IgD-negative memory B cell (primary cell): ENCODE measurements around the gene RSPRY1. TPM values are rescaled to one million over a fixed set of nuclear protein-coding genes. Genes with fewer than 3 reads are reported as not detected.
A peak's percentile ranks its signal among the peaks of the same experiment; 100 is the strongest.
"Not testable (repeated sequence)": the region's sequence is repeated elsewhere in the genome, so short reads cannot be mapped to it uniquely, and the experiment has no call there.

Experiments used
- H3K27ac Mint-ChIP-seq, 3 donors: one replicate each; pipeline ENCODE4 v1.8.0; 2020 to 2022; ENCODE audit warnings: mild to moderate bottlenecking in 3 of 3, mixed read lengths in 3 of 3, moderate library complexity in 1 of 3
- H3K27me3 Mint-ChIP-seq: one replicate; pipeline ENCODE4 v1.8.0; 2021; ENCODE audit warnings: mixed read lengths
- H3K36me3 Mint-ChIP-seq: one replicate; pipeline ENCODE4 v1.8.0; 2020; ENCODE audit warnings: mild to moderate bottlenecking, mixed read lengths
- H3K4me1 Mint-ChIP-seq, 3 donors: one replicate each; pipeline ENCODE4 v1.8.0; 2020 to 2022; ENCODE audit warnings: mixed read lengths in 3 of 3, mild to moderate bottlenecking in 1 of 3
- H3K4me3 Mint-ChIP-seq, 4 donors: one replicate each; pipeline ENCODE4 v1.8.0; 2020 to 2022; ENCODE audit warnings: mild to moderate bottlenecking in 4 of 4, mixed read lengths in 4 of 4, moderate library complexity in 3 of 4
- H3K9me3 Mint-ChIP-seq, 3 donors: one replicate each; pipeline ENCODE4 v1.8.0; 2020 to 2021; ENCODE audit warnings: mixed read lengths in 3 of 3, mild to moderate bottlenecking in 1 of 3
- polyA plus RNA-seq: library from polyadenylated mRNA; unstranded; fragments of 300-500 nt; fragmentation: Illumina TruSeq; gene quantifications from one replicate; pipeline ENCODE4 v1.2.3, GENCODE V29; 2021

RSPRY1 gene
- polyA plus RNA-seq, 1 donor from 2014 or later = 38.2 TPM

- not testable (repeated sequence) for H3K27me3 Mint-ChIP-seq, H3K9me3 Mint-ChIP-seq, H3K36me3 Mint-ChIP-seq
- Mint-ChIP-seq H3K4me1 (peaks cover 21 to 41% (median 36%) of the 10 kb centered on the region in 3 donors), H3K4me3 (peak overlapping the region in 3 of 4 donors; percentile 89 to 98 (median 93)), H3K27ac (peak overlapping the region in 2 of 3 donors; percentile 76 to 87)
These were observed 2.0 kb downstream of the RSPRY1 start for GRCh38 chr16:57187902-57188710.

GRCh38 chr16:57188711-57189002 lies 2.5 kb downstream of the RSPRY1 start:
- Mint-ChIP-seq H3K4me1 (peaks cover 21 to 42% (median 39%) of the 10 kb centered on the region in 3 donors), H3K27ac (no peak overlapping the region), H3K4me3 (peak overlapping the region in 1 of 4 donors; percentile 93), H3K27me3 (peaks cover 2% of the 10 kb centered on the region), H3K36me3 (peaks cover 2% of the 10 kb centered on the region), H3K9me3 (no peaks in the 10 kb centered on the region)

- not testable (repeated sequence) for H3K27me3 Mint-ChIP-seq, H3K36me3 Mint-ChIP-seq, H3K27ac Mint-ChIP-seq, H3K9me3 Mint-ChIP-seq
- Mint-ChIP-seq H3K4me1 (peaks cover 16 to 42% (median 39%) of the 10 kb centered on the region in 3 donors), H3K4me3 (peak overlapping the region in 1 of 4 donors; percentile 30)
These were observed 3.4 kb downstream of the RSPRY1 start for GRCh38 chr16:57189527-57189926.

- peaks cover 2% of the 10 kb centered on the region for H3K27me3 Mint-ChIP-seq
- peak overlapping the region in 2 of 4 donors; percentile 30 to 41 for H3K4me3 Mint-ChIP-seq
- H3K36me3 Mint-ChIP-seq = peaks cover 2% of the 10 kb centered on the region
- peaks cover 13 to 42% (median 35%) of the 10 kb centered on the region in 3 donors for H3K4me1 Mint-ChIP-seq
- H3K9me3 Mint-ChIP-seq = no peaks in the 10 kb centered on the region
- H3K27ac Mint-ChIP-seq = no peak overlapping the region
These were observed 4.0 kb downstream of the RSPRY1 start for GRCh38 chr16:57190136-57190535.

- no peak overlapping the region for H3K27ac Mint-ChIP-seq
- H3K4me3 Mint-ChIP-seq = peak overlapping the region in 1 of 4 donors; percentile 47
- H3K9me3 Mint-ChIP-seq = no peaks in the 10 kb centered on the region
- H3K36me3 Mint-ChIP-seq = peaks cover 2% of the 10 kb centered on the region
- H3K27me3 Mint-ChIP-seq = no peaks in the 10 kb centered on the region
- peaks cover 11 to 40% (median 33%) of the 10 kb centered on the region in 3 donors for H3K4me1 Mint-ChIP-seq
These were observed 5.0 kb downstream of the RSPRY1 start for GRCh38 chr16:57191056-57191571.

DNA sequence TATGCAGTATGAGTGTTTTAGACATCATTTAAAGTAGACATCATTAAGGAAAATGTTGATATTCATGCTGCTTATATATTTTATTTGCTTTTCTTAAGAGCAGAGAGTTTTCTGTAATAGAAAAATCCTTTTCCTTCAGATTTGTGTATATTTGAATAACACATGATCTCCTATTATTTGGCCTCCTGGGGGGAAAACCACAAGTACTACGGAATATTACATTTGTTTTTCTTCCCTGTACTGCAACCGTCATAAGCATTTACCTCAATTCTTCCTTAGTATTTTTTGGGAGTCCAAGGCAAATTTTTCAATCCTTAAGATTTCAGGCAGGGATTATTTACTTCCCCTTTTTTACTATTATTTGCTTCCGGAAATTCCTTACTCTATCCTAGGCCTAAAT lies 6.0 kb downstream of the RSPRY1 start:
- Mint-ChIP-seq H3K27ac (no peak overlapping the region), H3K36me3 (peaks cover 2% of the 10 kb centered on the region), H3K27me3 (no peaks in the 10 kb centered on the region), H3K4me3 (no peak overlapping the region), H3K4me1 (peaks cover 13 to 42% (median 32%) of the 10 kb centered on the region in 3 donors), H3K9me3 (no peaks in the 10 kb centered on the region)

GRCh38 chr16:57192720-57193486 lies 6.8 kb downstream of the RSPRY1 start:
- H3K9me3 Mint-ChIP-seq = no peaks in the 10 kb centered on the region
- H3K4me1 Mint-ChIP-seq = peaks cover 12 to 34% (median 25%) of the 10 kb centered on the region in 3 donors
- H3K4me3 Mint-ChIP-seq = no peak overlapping the region

GRCh38 chr16:57194512-57194911 lies 8.4 kb downstream of the RSPRY1 start:
- Mint-ChIP-seq H3K9me3 (no peaks in the 10 kb centered on the region), H3K4me1 (peaks cover 8 to 32% (median 19%) of the 10 kb centered on the region in 3 donors), H3K4me3 (no peak overlapping the region), H3K36me3 (peaks cover 2% of the 10 kb centered on the region), H3K27me3 (no peaks in the 10 kb centered on the region), H3K27ac (no peak overlapping the region)

More at GRCh38 chr16:57192720-57193486, 6.8 kb downstream of the RSPRY1 start:
- no peaks in the 10 kb centered on the region for H3K27me3 Mint-ChIP-seq
- no peak overlapping the region for H3K27ac Mint-ChIP-seq
- peaks cover 2% of the 10 kb centered on the region for H3K36me3 Mint-ChIP-seq

DNA sequence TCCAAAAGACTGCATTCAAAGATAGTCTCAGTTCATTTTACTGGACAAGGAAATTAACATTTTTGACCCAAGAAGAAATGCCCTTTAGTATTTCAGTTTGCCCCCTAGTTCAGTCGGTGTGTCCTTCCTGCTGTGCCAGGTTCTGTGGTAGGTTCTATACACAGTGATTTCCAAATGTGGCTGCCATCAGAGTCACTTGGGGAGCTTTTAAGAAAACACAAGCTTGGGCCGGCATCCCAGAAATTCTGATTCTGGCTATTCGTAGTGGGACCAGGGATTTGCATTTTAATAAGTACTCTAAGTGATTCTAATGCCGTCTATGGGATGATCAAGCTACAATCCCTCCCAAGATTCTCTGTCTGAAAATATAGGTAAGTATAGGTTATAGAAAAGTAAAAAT lies 10.2 kb downstream of the RSPRY1 start:
- H3K27me3 Mint-ChIP-seq = no peaks in the 10 kb centered on the region
- no peaks in the 10 kb centered on the region for H3K9me3 Mint-ChIP-seq
- no peaks in the 10 kb centered on the region for H3K36me3 Mint-ChIP-seq
- H3K27ac Mint-ChIP-seq = no peak overlapping the region
- H3K4me1 Mint-ChIP-seq = peaks cover 6 to 28% (median 10%) of the 10 kb centered on the region in 3 donors
- H3K4me3 Mint-ChIP-seq = no peak overlapping the region

GRCh38 chr16:57196753-57197152 lies 10.6 kb downstream of the RSPRY1 start:
- H3K36me3 Mint-ChIP-seq = no peaks in the 10 kb centered on the region
- H3K27me3 Mint-ChIP-seq = no peaks in the 10 kb centered on the region
- H3K4me3 Mint-ChIP-seq = no peak overlapping the region
- peaks cover 6 to 28% (median 10%) of the 10 kb centered on the region in 3 donors for H3K4me1 Mint-ChIP-seq
- H3K27ac Mint-ChIP-seq = no peak overlapping the region
- no peaks in the 10 kb centered on the region for H3K9me3 Mint-ChIP-seq

DNA sequence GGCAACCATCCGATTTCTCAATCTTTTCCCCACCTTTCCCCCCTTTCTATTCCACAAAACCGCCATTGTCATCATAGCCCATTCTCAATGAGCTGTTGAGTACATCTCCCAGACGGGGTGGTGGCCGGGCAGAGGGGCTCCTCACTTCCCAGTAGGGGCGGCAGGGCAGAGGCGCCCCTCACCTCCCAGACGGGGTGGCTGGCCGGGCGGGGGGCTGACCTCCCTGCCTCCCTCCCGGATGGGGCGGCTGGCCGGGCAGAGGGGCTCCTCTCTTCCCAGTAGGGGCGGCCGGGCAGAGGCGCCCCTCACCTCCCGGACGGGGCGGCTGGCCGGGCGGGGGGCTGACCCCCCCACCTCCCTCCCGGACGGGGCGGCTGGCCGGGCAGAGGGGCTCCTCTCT lies 14.2 kb downstream of the RSPRY1 start:
- not testable (repeated sequence) for H3K9me3 Mint-ChIP-seq, H3K4me3 Mint-ChIP-seq, H3K27ac Mint-ChIP-seq, H3K36me3 Mint-ChIP-seq, H3K27me3 Mint-ChIP-seq, H3K4me1 Mint-ChIP-seq

- not testable (repeated sequence) for H3K36me3 Mint-ChIP-seq, H3K27me3 Mint-ChIP-seq, H3K4me1 Mint-ChIP-seq, H3K9me3 Mint-ChIP-seq, H3K27ac Mint-ChIP-seq, H3K4me3 Mint-ChIP-seq
These were observed 14.8 kb downstream of the RSPRY1 start for GRCh38 chr16:57200926-57201325.

GRCh38 chr16:57202095-57202886 lies 16.2 kb downstream of the RSPRY1 start:
- no peak overlapping the region for H3K27ac Mint-ChIP-seq

DNA sequence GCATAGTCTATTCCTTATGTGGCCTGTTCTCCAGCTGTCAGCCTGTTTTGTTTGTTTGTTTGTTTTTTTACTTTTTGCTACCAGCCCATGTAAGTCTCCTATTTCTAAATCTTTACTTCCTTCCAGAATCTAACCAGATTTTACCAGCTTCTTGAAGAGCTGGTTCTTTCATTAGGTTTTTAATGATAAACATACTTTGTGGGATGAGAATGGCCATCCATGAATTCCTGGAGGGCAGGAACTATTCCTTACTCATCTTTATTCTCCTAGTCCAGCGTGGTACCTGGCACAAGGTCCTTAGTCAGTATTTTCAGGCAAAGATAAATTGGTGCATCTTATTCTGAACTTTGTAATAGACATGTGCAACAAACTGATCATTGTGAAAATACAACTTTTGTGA lies 17.3 kb downstream of the RSPRY1 start:
- Mint-ChIP-seq H3K9me3 (no peaks in the 10 kb centered on the region), H3K27me3 (no peaks in the 10 kb centered on the region), H3K36me3 (peaks cover 2% of the 10 kb centered on the region), H3K27ac (peak overlapping the region in 1 of 3 donors; percentile 32), H3K4me3 (no peak overlapping the region), H3K4me1 (peaks cover 0 to 2% (median 2%) of the 10 kb centered on the region in 3 donors)

More at GRCh38 chr16:57202095-57202886, 16.2 kb downstream of the RSPRY1 start:
- H3K27me3 Mint-ChIP-seq = no peaks in the 10 kb centered on the region
- H3K36me3 Mint-ChIP-seq = no peaks in the 10 kb centered on the region
- no peaks in the 10 kb centered on the region for H3K9me3 Mint-ChIP-seq
- H3K4me1 Mint-ChIP-seq = peaks cover 0 to 2% (median 2%) of the 10 kb centered on the region in 3 donors
- H3K4me3 Mint-ChIP-seq = no peak overlapping the region

DNA sequence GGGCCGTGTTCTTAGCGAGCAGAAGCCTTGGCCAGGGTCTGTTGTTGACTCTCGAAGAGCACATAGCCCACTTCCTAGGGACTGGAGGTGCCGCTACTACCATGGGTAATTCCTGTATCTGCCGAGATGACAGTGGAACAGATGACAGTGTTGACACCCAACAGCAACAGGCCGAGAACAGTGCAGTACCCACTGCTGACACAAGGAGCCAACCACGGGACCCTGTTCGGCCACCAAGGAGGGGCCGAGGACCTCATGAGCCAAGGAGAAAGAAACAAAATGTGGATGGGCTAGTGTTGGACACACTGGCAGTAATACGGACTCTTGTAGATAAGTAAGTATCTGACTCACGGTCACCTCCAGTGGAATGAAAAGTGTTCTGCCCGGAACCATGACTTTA lies 18.5 kb downstream of the RSPRY1 start:
- no peaks in the 10 kb centered on the region for H3K9me3 Mint-ChIP-seq
- peaks cover 2% of the 10 kb centered on the region for H3K36me3 Mint-ChIP-seq
- peaks cover 0 to 2% (median 2%) of the 10 kb centered on the region in 3 donors for H3K4me1 Mint-ChIP-seq
- no peak overlapping the region for H3K27ac Mint-ChIP-seq
- no peak overlapping the region for H3K4me3 Mint-ChIP-seq
- H3K27me3 Mint-ChIP-seq = no peaks in the 10 kb centered on the region
